Sigmoid colon (tissue), 3 donors: ENCODE measurements around the gene HACD1.

Experiments used
- CTCF ChIP-seq, 4 experiments: fragments of 450-650 bp in 3 of 4; fragments of 200-600 bp in 1 of 4; IDR thresholded peaks; one replicate each; pipeline ENCODE4 v1.5.1; 2016 to 2019; ENCODE audit warnings: antibody characterized with exemption in 4 of 4, mild to moderate bottlenecking in 3 of 4, moderate library complexity in 2 of 4
- POLR2A ChIP-seq, 2 donors: fragments of 450-650 bp; IDR thresholded peaks; one replicate each; pipeline ENCODE4 v1.6.1; 2016; ENCODE audit warnings: antibody characterized with exemption in 2 of 2, mild to moderate bottlenecking in 2 of 2, moderate library complexity in 2 of 2

DNA sequence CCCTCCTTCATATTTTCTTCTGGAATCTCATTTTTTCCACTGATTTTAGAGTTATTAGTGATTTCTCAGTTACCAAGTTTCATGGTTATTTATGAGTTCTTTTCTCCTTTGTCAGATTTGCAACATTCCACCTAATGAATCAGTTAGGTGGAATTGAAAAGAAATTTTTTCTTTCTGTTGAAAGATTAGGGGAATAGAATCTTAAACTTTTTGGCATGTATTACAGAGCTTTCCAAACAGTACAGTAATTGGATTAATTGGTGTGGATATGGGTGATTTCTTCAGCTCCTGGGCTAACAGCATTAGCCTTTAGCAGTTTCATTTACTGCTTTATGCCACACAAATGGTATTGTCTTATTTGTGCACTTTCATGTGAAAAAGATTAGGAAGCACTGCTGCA is 43.7 kb upstream of the HACD1 start:
- TF ChIP-seq POLR2A (IDR thresholded peaks at IDR 0.05) (no peak), CTCF (IDR thresholded peaks at IDR 0.05) (no peak)
